Measurements from ENCODE around the gene TSPAN16. TPM values are rescaled to one million over a fixed set of nuclear protein-coding genes. Genes with fewer than 3 reads are reported as not detected.

Gene TSPAN16
- total and polyA plus RNA-seq, 2 of the 13 experiments (the other 11 are each of a cell fraction or from before 2014, with no cell fraction given) = not detected

- intact Hi-C loops (cut with micrococcal nuclease; ENCODE audit: unreplicated experiment) = loop anchor here (2.0 kb wide), 1 partner anchor 22 kb away; no protein-coding TSS in a partner anchor
- TF ChIP-seq ZNF441 (CRISPR knock-in tag; IDR thresholded peaks at IDR 0.05; ENCODE audit: borderline replicate concordance) (peak; percentile 38; the same call in 1 of the 2 replicates), TBX2 (CRISPR knock-in tag; IDR thresholded peaks at IDR 0.05; ENCODE audit: borderline replicate concordance) (peak; percentile 30; the same call in 1 of the 2 replicates), ZNF143 (CRISPR knock-in tag; IDR thresholded peaks at IDR 0.05) (peak; percentile 27), SALL2 (CRISPR knock-in tag; IDR thresholded peaks at IDR 0.05) (no peak), ZMAT5 (CRISPR knock-in tag; IDR thresholded peaks at IDR 0.05; ENCODE audit: borderline replicate concordance, low read depth) (no peak), TFE3 (CRISPR knock-in tag; IDR thresholded peaks at IDR 0.05) (0 out of 2 replicates have a peak, but pooled peaks have one; percentile 63), NCOR1 (IDR thresholded peaks at IDR 0.05; ENCODE audit: borderline replicate concordance, low read length) (no peak), SMAD1 (CRISPR knock-in tag; IDR thresholded peaks at IDR 0.05; ENCODE audit: borderline replicate concordance, low read depth) (no peak), ZBTB43 (CRISPR knock-in tag; conservative IDR thresholded peaks at IDR 0.05) (0 out of 2 replicates have a peak, but pooled peaks have one; percentile 30), ZNF839 (CRISPR knock-in tag; IDR thresholded peaks at IDR 0.05; ENCODE audit: borderline replicate concordance) (no peak), ZNF318 (CRISPR knock-in tag; IDR thresholded peaks at IDR 0.05) (no peak)
Measured at GRCh38 chr19:11264452-11265176, 31.3 kb upstream of the TSPAN16 start.

More at GRCh38 chr19:11264452-11265176, 31.3 kb upstream of the TSPAN16 start:
- Histone ChIP-seq H3K4me1 (ENCODE audit: insufficient read depth, low read length) (peaks cover 80% of the 10 kb centered on the region), H2AFZ (ENCODE audit: low read length) (no peak overlapping the region), H3K9ac (ENCODE audit: insufficient read depth, low read depth, low read length) (no peak overlapping the region; the same call in 1 of the 2 replicates), H3K4me2 (ENCODE audit: low read depth, low read length) (peak overlapping the region; percentile 61), H3K36me3 (replicated peaks in 1 of 2; ENCODE audit: control insufficient read depth in 1 of 2, insufficient read depth in 2 of 2, low read length in 2 of 2) (no peaks in the 10 kb centered on the region), H3K27me3 (ENCODE audit: control insufficient read depth in 1 of 2, insufficient read depth in 2 of 2, low read length in 2 of 2) (peaks cover 0 to 2% of the 10 kb centered on the region in 2 experiments; a peak in 1 of 5 replicates), H4K20me1 (ENCODE audit: insufficient read depth, low read length) (no peaks in the 10 kb centered on the region), H3K27ac (ENCODE audit: extremely low read length, insufficient read depth, low read length) (no peak overlapping the region), H3K4me3 (replicated peaks in 1 of 3; ENCODE audit: insufficient read depth in 1 of 3, low read depth in 2 of 3, low read length in 3 of 3) (peak overlapping the region in 1 of 3 experiments; percentile 46; a peak in 1 of 6 replicates), H3K79me2 (ENCODE audit: insufficient read depth, low read length) (no peaks in the 10 kb centered on the region), H3K9me3 (ENCODE audit: low read length) (no peaks in the 10 kb centered on the region)
- no peak for FAIRE-seq
- peak; percentile 8; the same call in 2 of the 3 replicates for ATAC-seq
- peak; percentile 31 for DNase-seq (ENCODE audit: low spot score)
- WGBS (ENCODE audit: low lambda C conversion rate) = 20% methylated on average over 18 of the region's 19 CpGs
- ChIA-PET POLR2A (interaction anchor here (1.4 to 2.6 kb wide), 3 partner anchors 10 to 122 kb away, joined by 5 to 12 read pairs (median 5); partner anchors contain the start of gene SWSAP1), CTCF (ENCODE audit: low intra/inter-chr PET ratio, low total read pairs) (no interaction called here)
- no TSS peak for BruUV-seq (replicated peaks)
- in situ Hi-C loops (cut with HindIII; ENCODE audit: extremely low pct_ligation_motif_present, low pct_unique_long_range_greater_than_20kb) = no loop called here
